GM12801 (cell line): ENCODE results near the gene BPIFB3.

ENCODE experiments used
- TF ChIP-seq, protein P1 (sequence below): IDR thresholded peaks from one replicate; pipeline ENCODE4 v1.5.1; 2011; ENCODE audit warnings: control low read depth; ENCODE audit not compliant: insufficient read length; ENCODE audit errors: extremely low read depth

BPIFB3 gene

DNA sequence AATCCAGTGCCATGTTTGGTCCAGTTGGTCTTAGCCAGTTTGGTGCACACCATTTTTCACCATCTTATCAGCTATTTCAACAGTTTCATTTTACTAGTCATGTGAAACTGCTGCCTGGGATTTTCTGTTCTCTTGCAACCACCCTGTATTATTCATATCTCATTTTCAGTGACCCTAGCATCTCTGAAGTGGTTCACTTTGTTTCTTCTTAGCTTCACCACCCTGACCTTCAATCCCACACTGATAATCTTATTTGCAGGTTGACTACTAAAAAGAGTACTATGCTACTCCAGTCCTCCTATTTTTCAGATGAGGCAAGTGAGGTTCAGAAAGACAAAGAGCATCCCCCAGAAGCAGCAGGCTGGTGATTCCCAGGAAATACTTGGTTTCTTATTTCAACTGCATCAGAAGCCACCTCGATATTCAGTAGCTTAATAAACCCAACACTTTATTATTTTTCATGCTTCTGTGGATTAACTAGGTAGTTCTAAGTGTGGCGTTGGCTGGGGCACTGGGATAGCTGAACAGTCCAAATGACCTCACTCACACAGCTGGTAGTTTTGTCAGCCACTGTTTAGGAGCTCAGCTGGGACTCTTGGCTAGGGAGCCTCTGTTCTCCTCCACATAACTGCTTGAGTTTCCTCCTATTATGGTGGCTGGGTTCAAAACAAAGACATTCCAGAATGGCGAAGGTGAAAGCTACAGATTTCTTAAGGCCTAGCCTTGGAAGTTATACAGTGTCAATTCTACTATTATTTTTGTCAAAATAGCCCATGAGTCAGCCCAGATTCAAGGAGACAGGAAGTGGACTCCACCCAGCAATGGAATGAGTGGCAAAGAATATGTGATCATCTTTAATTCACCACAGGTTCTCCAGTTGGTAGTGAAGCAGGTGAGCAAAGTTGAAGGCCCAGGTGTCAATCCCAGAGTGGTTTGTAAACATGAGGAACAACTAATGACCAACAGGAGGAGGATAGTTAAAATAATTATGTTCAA is 66.3 kb downstream of the BPIFB3 start:
- TF ChIP-seq, protein P1, sequence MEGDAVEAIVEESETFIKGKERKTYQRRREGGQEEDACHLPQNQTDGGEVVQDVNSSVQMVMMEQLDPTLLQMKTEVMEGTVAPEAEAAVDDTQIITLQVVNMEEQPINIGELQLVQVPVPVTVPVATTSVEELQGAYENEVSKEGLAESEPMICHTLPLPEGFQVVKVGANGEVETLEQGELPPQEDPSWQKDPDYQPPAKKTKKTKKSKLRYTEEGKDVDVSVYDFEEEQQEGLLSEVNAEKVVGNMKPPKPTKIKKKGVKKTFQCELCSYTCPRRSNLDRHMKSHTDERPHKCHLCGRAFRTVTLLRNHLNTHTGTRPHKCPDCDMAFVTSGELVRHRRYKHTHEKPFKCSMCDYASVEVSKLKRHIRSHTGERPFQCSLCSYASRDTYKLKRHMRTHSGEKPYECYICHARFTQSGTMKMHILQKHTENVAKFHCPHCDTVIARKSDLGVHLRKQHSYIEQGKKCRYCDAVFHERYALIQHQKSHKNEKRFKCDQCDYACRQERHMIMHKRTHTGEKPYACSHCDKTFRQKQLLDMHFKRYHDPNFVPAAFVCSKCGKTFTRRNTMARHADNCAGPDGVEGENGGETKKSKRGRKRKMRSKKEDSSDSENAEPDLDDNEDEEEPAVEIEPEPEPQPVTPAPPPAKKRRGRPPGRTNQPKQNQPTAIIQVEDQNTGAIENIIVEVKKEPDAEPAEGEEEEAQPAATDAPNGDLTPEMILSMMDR, result no peak

DNA sequence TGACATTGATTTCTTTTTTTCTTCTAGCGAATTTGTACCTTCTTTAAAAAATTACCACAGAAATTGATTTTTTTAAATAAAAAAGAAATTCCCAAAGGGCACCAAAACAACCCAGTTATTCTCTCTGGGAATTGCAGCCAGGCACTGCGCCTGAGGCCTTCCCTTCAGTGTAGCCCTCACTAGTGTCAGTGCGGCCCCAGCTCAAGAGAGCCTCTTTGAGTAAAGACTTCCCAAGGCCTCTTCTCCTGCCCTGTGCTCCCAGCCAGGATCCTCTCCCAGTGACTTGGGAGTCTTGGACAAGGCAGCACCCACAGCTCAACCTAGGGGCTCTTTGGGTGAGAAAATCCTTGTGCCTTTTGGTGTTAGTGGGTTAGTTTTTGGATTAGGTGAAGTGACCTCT is 67.2 kb downstream of the BPIFB3 start:
- TF ChIP-seq, protein P1, result no peak
